OCI-LY3 (cell line): ENCODE results near the gene PGGHG.

Experiments used
- H2AFZ ChIP-seq: fragments of 200-600, 300-600 bp; shearing (Covaris generic); 2 replicates; pipeline ENCODE4 v1.6.0; 2014; ENCODE audit warnings: antibody characterized with exemption, low read depth, low read length
- H3K27ac ChIP-seq: fragments of 200-600, 300-600 bp; sonication (generic); 2 replicates; pipeline ENCODE4 v1.5.1; 2014; ENCODE audit warnings: mild to moderate bottlenecking, low read length, moderate library complexity, mixed read lengths
- H3K27me3 ChIP-seq: fragments of 200-600, 300-600 bp; sonication (generic); 2 replicates; pipeline ENCODE4 v1.6.1; 2014; ENCODE audit warnings: low read depth, low read length, mixed read lengths
- H3K36me3 ChIP-seq: fragments of 200-600, 300-600 bp; sonication (generic); replicated peaks from 2 replicates; pipeline ENCODE3; 2014; ENCODE audit warnings: low read depth, low read length, mixed read lengths
- H3K4me1 ChIP-seq: fragments of 300-600, 200-600 bp; sonication (generic); 2 replicates; pipeline ENCODE4 v1.6.1; 2014; ENCODE audit warnings: low read length, mixed read lengths
- H3K4me2 ChIP-seq: fragments of 200-600, 300-600 bp; sonication (generic); 2 replicates; pipeline ENCODE4 v1.6.1; 2014; ENCODE audit warnings: low read length, mixed read lengths
- H3K4me3 ChIP-seq: fragments of 300-600, 200-600 bp; sonication (generic); 2 replicates; pipeline ENCODE4 v1.5.1; 2014; ENCODE audit warnings: antibody characterized with exemption, mild to moderate bottlenecking, low read length, moderate library complexity
- H3K79me2 ChIP-seq: fragments of 300-600, 200-600 bp; shearing (Covaris generic); 2 replicates; pipeline ENCODE4 v1.6.1; 2014; ENCODE audit warnings: mild to moderate bottlenecking, low read length, mixed read lengths
- H3K9ac ChIP-seq: fragments of 300-600, 200-600 bp; shearing (Covaris generic); 2 replicates; pipeline ENCODE4 v1.6.0; 2014; ENCODE audit warnings: mild to moderate bottlenecking, low read length, moderate library complexity
- H3K9me3 ChIP-seq: fragments of 200-600, 300-600 bp; shearing (Covaris generic); 2 replicates; pipeline ENCODE4 v1.6.1; 2014; ENCODE audit warnings: low read length, mixed read lengths; ENCODE audit not compliant: insufficient read depth
- H4K20me1 ChIP-seq: fragments of 200-600, 300-600 bp; sonication (generic); 2 replicates; pipeline ENCODE4 v1.6.1; 2016; ENCODE audit warnings: low read length, mixed read lengths; ENCODE audit not compliant: insufficient read depth
- EZH2phosphoT487 ChIP-seq: fragments of 200-600 bp; shearing (Covaris generic); IDR thresholded peaks from 2 replicates; pipeline ENCODE4 v1.6.1; 2018; ENCODE audit warnings: antibody characterized with exemption, mixed run types, low read depth
- TF ChIP-seq, protein P1 (sequence below): fragments of 200-600, 300-600 bp; sonication (generic); IDR thresholded peaks from 2 replicates; pipeline ENCODE4 v1.5.1; 2014; ENCODE audit warnings: antibody characterized with exemption, low read length, low read depth

The PGGHG gene

DNA sequence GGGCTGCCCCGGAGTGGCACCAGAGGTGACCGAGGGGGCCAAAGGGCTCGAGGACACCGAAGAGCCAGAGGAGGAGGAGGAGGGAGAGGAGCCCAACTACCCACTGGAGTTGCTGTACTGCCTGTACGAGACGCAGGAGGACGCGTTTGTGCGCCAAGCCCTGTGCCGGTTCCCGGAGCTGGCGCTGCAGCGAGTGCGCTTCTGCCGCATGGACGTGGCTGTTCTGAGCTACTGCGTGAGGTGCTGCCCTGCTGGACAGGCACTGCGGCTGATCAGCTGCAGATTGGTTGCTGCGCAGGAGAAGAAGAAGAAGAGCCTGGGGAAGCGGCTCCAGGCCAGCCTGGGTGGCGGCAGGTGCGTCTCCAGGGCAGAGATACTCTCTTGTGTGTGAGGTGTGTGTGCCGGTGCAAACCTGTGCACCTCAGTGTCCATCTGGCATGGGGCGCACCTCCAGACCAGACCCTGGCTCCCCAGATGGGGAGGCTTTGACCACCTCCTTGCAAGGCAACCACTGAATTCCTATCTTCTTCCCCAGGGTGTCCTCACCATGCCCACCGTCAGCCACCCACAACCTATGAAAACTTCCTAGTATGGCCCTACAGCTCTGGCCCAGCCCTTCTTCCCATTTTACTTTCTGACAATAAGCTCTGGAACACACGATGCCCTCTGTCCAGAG lies 7.3 kb upstream of the PGGHG start:
- Histone ChIP-seq H3K4me3 (no peak overlapping the region), H3K27me3 (no peaks in the 10 kb centered on the region)

GRCh38 chr11:282171-282570 lies 6.8 kb upstream of the PGGHG start:
- Histone ChIP-seq H3K9me3 (no peaks in the 10 kb centered on the region), H3K27me3 (no peaks in the 10 kb centered on the region), H3K4me2 (no peak overlapping the region)

More for the DNA sequence above, 7.3 kb upstream of the PGGHG start:
- H3K9ac ChIP-seq: no peak overlapping the region
- TF ChIP-seq, protein P1, sequence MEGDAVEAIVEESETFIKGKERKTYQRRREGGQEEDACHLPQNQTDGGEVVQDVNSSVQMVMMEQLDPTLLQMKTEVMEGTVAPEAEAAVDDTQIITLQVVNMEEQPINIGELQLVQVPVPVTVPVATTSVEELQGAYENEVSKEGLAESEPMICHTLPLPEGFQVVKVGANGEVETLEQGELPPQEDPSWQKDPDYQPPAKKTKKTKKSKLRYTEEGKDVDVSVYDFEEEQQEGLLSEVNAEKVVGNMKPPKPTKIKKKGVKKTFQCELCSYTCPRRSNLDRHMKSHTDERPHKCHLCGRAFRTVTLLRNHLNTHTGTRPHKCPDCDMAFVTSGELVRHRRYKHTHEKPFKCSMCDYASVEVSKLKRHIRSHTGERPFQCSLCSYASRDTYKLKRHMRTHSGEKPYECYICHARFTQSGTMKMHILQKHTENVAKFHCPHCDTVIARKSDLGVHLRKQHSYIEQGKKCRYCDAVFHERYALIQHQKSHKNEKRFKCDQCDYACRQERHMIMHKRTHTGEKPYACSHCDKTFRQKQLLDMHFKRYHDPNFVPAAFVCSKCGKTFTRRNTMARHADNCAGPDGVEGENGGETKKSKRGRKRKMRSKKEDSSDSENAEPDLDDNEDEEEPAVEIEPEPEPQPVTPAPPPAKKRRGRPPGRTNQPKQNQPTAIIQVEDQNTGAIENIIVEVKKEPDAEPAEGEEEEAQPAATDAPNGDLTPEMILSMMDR: no peak
- TF ChIP-seq EZH2phosphoT487: no peak
- H3K36me3 ChIP-seq: no peaks in the 10 kb centered on the region
- H3K4me2 ChIP-seq: no peak overlapping the region
- H4K20me1 ChIP-seq: no peaks in the 10 kb centered on the region
- no peaks in the 10 kb centered on the region for H3K4me1 ChIP-seq
- no peaks in the 10 kb centered on the region for H3K79me2 ChIP-seq
- H3K9me3 ChIP-seq: no peaks in the 10 kb centered on the region
- no peak overlapping the region for H3K27ac ChIP-seq
- no peak overlapping the region for H2AFZ ChIP-seq

DNA sequence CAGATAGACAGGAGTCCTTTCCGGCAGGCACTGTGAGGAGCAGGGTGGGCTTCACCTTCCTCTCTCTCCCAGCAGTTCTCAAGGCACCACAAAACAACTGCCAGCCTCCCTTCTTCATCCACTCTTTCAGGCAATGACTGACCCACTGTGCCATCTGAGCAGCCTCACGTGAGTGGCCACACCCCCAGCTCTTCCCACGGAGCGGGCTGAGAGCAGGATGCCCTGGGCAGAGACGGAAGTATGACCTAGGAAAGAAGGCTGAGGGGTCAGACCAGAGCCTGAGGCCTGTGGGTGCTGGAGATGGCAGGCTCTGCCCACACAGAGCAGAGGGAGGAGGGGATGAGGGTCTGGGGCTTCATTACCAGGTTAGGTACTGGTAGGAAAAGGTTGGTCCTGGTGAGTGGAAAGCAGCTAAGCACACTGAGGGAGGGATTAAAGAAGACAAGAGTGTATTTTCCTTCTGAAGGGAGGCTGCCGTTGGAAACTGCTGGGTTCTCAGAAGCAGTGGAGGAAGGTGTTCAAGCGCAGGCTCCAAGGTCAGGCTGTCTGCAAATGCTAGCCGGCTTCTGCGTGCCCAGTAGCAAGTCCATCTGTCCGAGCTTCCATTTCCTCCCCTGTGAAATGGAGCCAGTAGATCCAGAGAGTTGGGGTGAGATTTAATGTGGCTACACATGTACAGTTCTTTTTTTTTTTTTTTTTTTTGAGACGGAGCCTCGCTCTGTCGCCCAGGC lies 6.1 kb upstream of the PGGHG start:
- Histone ChIP-seq H4K20me1 (no peaks in the 10 kb centered on the region), H2AFZ (no peak overlapping the region), H3K36me3 (no peaks in the 10 kb centered on the region), H3K4me3 (no peak overlapping the region), H3K79me2 (no peaks in the 10 kb centered on the region), H3K9me3 (no peaks in the 10 kb centered on the region), H3K27ac (no peak overlapping the region), H3K27me3 (peaks cover 4% of the 10 kb centered on the region; the same call in 1 of the 2 replicates), H3K9ac (no peak overlapping the region), H3K4me2 (no peak overlapping the region), H3K4me1 (peaks cover 1% of the 10 kb centered on the region; the same call in 1 of the 2 replicates)
- TF ChIP-seq EZH2phosphoT487: no peak
- TF ChIP-seq, protein P1: no peak

More at GRCh38 chr11:282171-282570, 6.8 kb upstream of the PGGHG start:
- Histone ChIP-seq H3K4me3 (no peak overlapping the region), H3K4me1 (no peaks in the 10 kb centered on the region), H3K27ac (no peak overlapping the region), H2AFZ (no peak overlapping the region), H3K9ac (no peak overlapping the region), H3K36me3 (no peaks in the 10 kb centered on the region), H3K79me2 (no peaks in the 10 kb centered on the region), H4K20me1 (no peaks in the 10 kb centered on the region)
- TF ChIP-seq, protein P1: no peak
- no peak for TF ChIP-seq EZH2phosphoT487

GRCh38 chr11:283405-284104 lies 5.4 kb upstream of the PGGHG start:
- Histone ChIP-seq H3K4me2 (no peak overlapping the region), H3K4me1 (peaks cover 6% of the 10 kb centered on the region), H4K20me1 (no peaks in the 10 kb centered on the region), H3K79me2 (no peaks in the 10 kb centered on the region), H3K36me3 (no peaks in the 10 kb centered on the region), H3K9ac (no peak overlapping the region), H3K4me3 (no peak overlapping the region), H3K9me3 (no peaks in the 10 kb centered on the region), H3K27me3 (peaks cover 9% of the 10 kb centered on the region; the same call in 1 of the 2 replicates), H3K27ac (no peak overlapping the region), H2AFZ (no peak overlapping the region)
- TF ChIP-seq EZH2phosphoT487: no peak
- TF ChIP-seq, protein P1: no peak
